Fibroblast of the aortic adventitia (primary cell): ENCODE measurements around the gene AURKAIP1. TPM values are rescaled to one million over a fixed set of nuclear protein-coding genes. Genes with fewer than 3 reads are reported as not detected.

Experiments
- DNase-seq: peaks from one replicate; pipeline ENCODE4 v3.0.0-alpha.2; 2010; ENCODE audit warnings: low read depth
- H3K4me3 ChIP-seq: 2 replicates; pipeline ENCODE4 v1.5.1; 2011; ENCODE audit warnings: low read depth, mild to moderate bottlenecking, control low read depth, low read length, moderate library complexity
- CTCF ChIP-seq: IDR thresholded peaks from 2 replicates; pipeline ENCODE4 v1.5.1; 2011; ENCODE audit warnings: mild to moderate bottlenecking, low read length, control low read depth, inconsistent platforms; ENCODE audit not compliant: insufficient read depth
- total RNA-seq: library from RNA; depleted of rRNA; stranded (reverse); fragments of >200 nt; gene quantifications from 2 replicates; pipeline ENCODE4 v1.2.3, GENCODE V29; 2012; ENCODE audit warnings: low replicate concordance

The AURKAIP1 gene
- total RNA-seq, 1 donor: 71.1 TPM

DNA sequence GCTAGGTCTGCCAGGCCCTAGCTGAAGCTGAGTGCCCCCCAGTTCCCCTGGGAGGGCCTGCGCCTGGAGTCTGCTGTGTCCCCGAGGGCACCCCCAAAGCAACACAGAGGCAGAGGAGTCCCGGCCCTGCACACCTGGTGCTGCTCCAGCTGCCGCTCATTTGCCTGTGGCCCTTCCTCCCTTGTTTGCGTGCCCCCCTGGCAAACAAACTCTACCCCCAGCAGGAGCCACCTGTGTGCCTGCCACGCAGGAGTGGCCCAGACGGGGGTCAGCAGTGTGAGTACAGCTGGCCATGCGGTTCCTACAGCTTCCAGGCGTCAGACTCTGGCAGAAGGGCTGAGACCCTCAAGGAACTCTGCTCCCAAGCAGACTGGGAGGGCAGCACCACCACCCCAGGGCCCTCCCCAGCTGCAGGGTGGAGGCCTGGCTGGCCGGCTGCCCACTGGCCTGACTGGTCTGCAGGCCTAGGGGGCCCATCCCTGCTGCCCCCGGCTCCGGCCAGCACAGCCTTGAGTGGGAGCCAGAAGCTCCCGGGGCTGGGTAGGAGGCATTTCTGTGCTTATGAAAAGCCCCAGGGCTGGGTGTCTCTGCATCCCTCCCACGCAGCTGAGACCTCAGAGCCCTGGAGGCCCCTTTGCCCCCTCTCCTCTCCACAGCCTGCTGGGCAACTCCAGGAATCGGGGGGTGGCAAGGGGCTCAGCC lies 44.5 kb downstream of the AURKAIP1 start:
- no peak overlapping the region for H3K4me3 ChIP-seq
- no peak for TF ChIP-seq CTCF
- DNase-seq: peak; percentile 35

GRCh38 chr1:1329304-1330210 lies 45.5 kb downstream of the AURKAIP1 start:
- DNase-seq: no peak
- no peak overlapping the region for H3K4me3 ChIP-seq
- no peak for TF ChIP-seq CTCF

DNA sequence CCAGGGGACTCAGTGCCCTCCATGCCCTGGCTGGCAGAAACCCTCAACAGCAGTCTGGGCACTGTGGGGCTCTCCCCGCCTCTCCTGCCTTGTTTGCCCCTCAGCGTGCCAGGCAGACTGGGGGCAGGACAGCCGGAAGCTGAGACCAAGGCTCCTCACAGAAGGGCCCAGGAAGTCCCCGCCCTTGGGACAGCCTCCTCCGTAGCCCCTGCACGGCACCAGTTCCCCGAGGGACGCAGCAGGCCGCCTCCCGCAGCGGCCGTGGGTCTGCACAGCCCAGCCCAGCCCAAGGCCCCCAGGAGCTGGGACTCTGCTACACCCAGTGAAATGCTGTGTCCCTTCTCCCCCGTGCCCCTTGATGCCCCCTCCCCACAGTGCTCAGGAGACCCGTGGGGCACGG lies 46.8 kb downstream of the AURKAIP1 start:
- H3K4me3 ChIP-seq: no peak overlapping the region
- DNase-seq: no peak
- no peak for TF ChIP-seq CTCF

GRCh38 chr1:1327291-1327690 lies 47.7 kb downstream of the AURKAIP1 start:
- no peak overlapping the region for H3K4me3 ChIP-seq
- no peak for DNase-seq
- TF ChIP-seq CTCF: no peak

- DNase-seq: no peak
- peak overlapping the region; percentile 84 for H3K4me3 ChIP-seq
- no peak for TF ChIP-seq CTCF
These were observed 48.9 kb downstream of the AURKAIP1 start for GRCh38 chr1:1326075-1326605.

- no peak for DNase-seq
These were observed 49.5 kb downstream of the AURKAIP1 start for GRCh38 chr1:1325288-1326074.

More at GRCh38 chr1:1325288-1326074, 49.5 kb downstream of the AURKAIP1 start:
- H3K4me3 ChIP-seq: peak overlapping the region; percentile 84
- TF ChIP-seq CTCF: no peak
